HG03097 (cell line): Measurements from ENCODE around the gene RIPOR2.

Experiments used
- ATAC-seq: cut with Tn5 transposase; IDR thresholded peaks from one replicate; pipeline ENCODE4 v1.9.1; 2021; ENCODE audit not compliant: unreplicated experiment, low FRiP score

Gene RIPOR2

GRCh38 chr6:24827162-24827561 is 108.6 kb downstream of the RIPOR2 start:
- no peak for ATAC-seq

- ATAC-seq = no peak
Observed at GRCh38 chr6:24825130-24825630, 110.6 kb downstream of the RIPOR2 start.

- no peak for ATAC-seq
Observed at GRCh38 chr6:24824142-24824938, 111.4 kb downstream of the RIPOR2 start.

- no peak for ATAC-seq
Observed at GRCh38 chr6:24823185-24823584, 112.6 kb downstream of the RIPOR2 start.

- no peak for ATAC-seq
Observed at GRCh38 chr6:24822696-24823095, 113.1 kb downstream of the RIPOR2 start.

GRCh38 chr6:24821860-24822444 is 113.8 kb downstream of the RIPOR2 start:
- no peak for ATAC-seq

GRCh38 chr6:24818346-24818745 is 117.4 kb downstream of the RIPOR2 start:
- no peak for ATAC-seq

GRCh38 chr6:24809728-24810127 is 126.0 kb downstream of the RIPOR2 start:
- ATAC-seq = no peak

- no peak for ATAC-seq
Observed at GRCh38 chr6:24807584-24807983, 128.2 kb downstream of the RIPOR2 start.

GRCh38 chr6:24802271-24803059 is 133.3 kb downstream of the RIPOR2 start:
- ATAC-seq = no peak

GRCh38 chr6:24799541-24799915 is 136.2 kb downstream of the RIPOR2 start:
- no peak for ATAC-seq

GRCh38 chr6:24798740-24799540 is 136.8 kb downstream of the RIPOR2 start, which contains the start of gene ARMH2:
Gene ARMH2 (minus strand): TSS chr6:24798917. CDS start chr6:24798857, 60 bp downstream.
- no peak for ATAC-seq

- no peak for ATAC-seq
Observed at GRCh38 chr6:24797596-24798216, 138.1 kb downstream of the RIPOR2 start.

GRCh38 chr6:24796616-24797290 is 139.0 kb downstream of the RIPOR2 start:
- no peak for ATAC-seq

- no peak for ATAC-seq
Observed at GRCh38 chr6:24795106-24795505, 140.7 kb downstream of the RIPOR2 start.

- no peak for ATAC-seq
Observed at GRCh38 chr6:24788031-24788665, 147.6 kb downstream of the RIPOR2 start.

GRCh38 chr6:24780206-24780605 is 155.6 kb downstream of the RIPOR2 start:
- no peak for ATAC-seq

GRCh38 chr6:24779416-24780016 is 156.2 kb downstream of the RIPOR2 start:
- no peak for ATAC-seq

- no peak for ATAC-seq
Observed at GRCh38 chr6:24778878-24779277, 156.9 kb downstream of the RIPOR2 start.
